GM12872 (cell line): ENCODE data around the gene PSTPIP2.

Experiments used
- TF ChIP-seq, protein P1 (sequence below): IDR thresholded peaks from 3 replicates; pipeline ENCODE4 v1.5.1; 2011; ENCODE audit warnings: low read depth, mild to moderate bottlenecking, low read length, moderate library complexity; ENCODE audit not compliant: insufficient read depth

Gene PSTPIP2

DNA sequence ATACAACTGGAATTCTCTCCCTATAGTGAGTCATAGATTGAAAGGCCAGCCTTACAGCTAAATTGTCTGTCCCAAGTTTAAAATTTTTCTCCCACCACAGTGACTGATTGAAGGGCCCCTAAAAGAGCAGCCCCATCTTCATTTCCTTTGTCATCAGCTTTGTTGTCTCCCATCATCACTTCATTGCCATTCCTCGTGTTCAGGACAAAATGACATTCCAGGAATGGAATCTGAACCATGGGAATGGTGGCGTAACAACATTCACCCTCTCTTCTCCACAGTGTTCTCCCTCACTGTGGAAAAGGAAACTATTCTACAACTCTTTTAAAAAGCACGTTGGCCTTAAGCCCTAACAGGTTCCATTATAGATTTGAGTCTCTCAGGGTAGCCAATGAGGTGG lies 52.1 kb downstream of the PSTPIP2 start:
- TF ChIP-seq, protein P1, sequence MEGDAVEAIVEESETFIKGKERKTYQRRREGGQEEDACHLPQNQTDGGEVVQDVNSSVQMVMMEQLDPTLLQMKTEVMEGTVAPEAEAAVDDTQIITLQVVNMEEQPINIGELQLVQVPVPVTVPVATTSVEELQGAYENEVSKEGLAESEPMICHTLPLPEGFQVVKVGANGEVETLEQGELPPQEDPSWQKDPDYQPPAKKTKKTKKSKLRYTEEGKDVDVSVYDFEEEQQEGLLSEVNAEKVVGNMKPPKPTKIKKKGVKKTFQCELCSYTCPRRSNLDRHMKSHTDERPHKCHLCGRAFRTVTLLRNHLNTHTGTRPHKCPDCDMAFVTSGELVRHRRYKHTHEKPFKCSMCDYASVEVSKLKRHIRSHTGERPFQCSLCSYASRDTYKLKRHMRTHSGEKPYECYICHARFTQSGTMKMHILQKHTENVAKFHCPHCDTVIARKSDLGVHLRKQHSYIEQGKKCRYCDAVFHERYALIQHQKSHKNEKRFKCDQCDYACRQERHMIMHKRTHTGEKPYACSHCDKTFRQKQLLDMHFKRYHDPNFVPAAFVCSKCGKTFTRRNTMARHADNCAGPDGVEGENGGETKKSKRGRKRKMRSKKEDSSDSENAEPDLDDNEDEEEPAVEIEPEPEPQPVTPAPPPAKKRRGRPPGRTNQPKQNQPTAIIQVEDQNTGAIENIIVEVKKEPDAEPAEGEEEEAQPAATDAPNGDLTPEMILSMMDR = no peak

- TF ChIP-seq, protein P1 = no peak
Measured at GRCh38 chr18:46013484-46014189, 58.4 kb downstream of the PSTPIP2 start.

- TF ChIP-seq, protein P1 = no peak
Measured at GRCh38 chr18:46010676-46011075, 61.4 kb downstream of the PSTPIP2 start.

GRCh38 chr18:46010050-46010449 lies 62.0 kb downstream of the PSTPIP2 start:
- TF ChIP-seq, protein P1 = no peak

DNA sequence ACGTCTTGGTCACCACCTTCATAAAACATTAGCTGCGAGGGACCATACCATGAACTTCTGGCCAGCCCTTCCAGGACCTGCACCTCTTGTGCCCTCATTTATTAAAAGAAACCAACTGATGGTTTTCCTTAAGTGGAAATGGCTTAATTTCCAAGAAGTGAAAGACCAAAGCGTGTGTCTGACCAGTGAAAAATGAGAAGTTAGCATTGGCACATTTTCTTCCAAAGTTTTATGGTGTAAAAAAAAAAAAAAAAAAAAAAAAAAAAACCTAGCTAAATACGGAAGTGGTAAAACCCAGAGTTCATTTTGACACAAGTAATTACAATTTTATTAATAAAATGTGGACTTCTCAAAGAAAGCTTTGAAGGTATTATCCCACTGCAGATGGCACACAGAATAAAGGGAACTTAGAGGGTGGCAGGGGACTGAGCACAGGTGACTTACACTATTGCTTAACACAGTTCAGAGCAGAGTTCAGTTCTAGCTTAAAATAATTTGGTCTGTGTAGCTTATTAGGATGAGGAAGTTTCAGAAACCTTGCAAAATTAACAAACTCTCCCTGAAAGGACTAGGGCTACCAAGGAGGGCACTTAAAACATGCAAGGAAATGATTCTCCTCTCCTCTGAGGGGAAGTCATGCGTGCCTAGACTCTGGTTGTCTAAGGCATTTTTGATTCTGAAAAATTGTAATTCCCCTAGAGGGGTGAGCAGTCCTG lies 62.8 kb downstream of the PSTPIP2 start:
- TF ChIP-seq, protein P1 = no peak

- TF ChIP-seq, protein P1 = no peak
Measured at GRCh38 chr18:46008531-46008930, 63.5 kb downstream of the PSTPIP2 start.

- TF ChIP-seq, protein P1 = no peak
Measured at GRCh38 chr18:46007165-46007564, 64.9 kb downstream of the PSTPIP2 start.
